ENCODE results near the gene PAM. TPM values are rescaled to one million over a fixed set of nuclear protein-coding genes. Genes with fewer than 3 reads are reported as not detected.

PAM gene
- total and polyA plus RNA-seq, 2 of the 8 experiments (the other 6 are each of a cell fraction or from before 2014, with no cell fraction given), result 30.4 to 67.8 TPM

- no peaks in the 10 kb centered on the region for H4K20me1 ChIP-seq (replicated peaks in 1 of 2; ENCODE audit: control insufficient read depth in 1 of 2, insufficient read depth in 2 of 2, low read length in 2 of 2)
- H4K91ac ChIP-seq (replicated peaks; ENCODE audit: insufficient read length, low read length), result no peak overlapping the region
- no peak for DNase-seq (ENCODE audit: low read depth in 1 of 2, low spot score in 2 of 2)
- no peak overlapping the region for H2BK15ac ChIP-seq (ENCODE audit: low read length)
- no peak overlapping the region for H3K18ac ChIP-seq (ENCODE audit: extremely low read depth, low read length)
- H4K5ac ChIP-seq (ENCODE audit: insufficient read length, low read depth, low read length), result no peak overlapping the region
- H3K23me2 ChIP-seq (ENCODE audit: low read depth, low read length), result no peaks in the 10 kb centered on the region
- no peak overlapping the region for H2AK5ac ChIP-seq (ENCODE audit: low read depth, low read length)
- no peaks in the 10 kb centered on the region for H3K27me3 ChIP-seq (replicated peaks in 1 of 4; ENCODE audit: control insufficient read depth in 3 of 4, extremely low read depth in 1 of 4, insufficient read depth in 3 of 4, low read length in 3 of 4)
- no peak overlapping the region for H3K23ac ChIP-seq (ENCODE audit: insufficient read length)
- H2BK5ac ChIP-seq (ENCODE audit: low read depth, low read length), result no peak overlapping the region
- WGBS, 2 experiments (ENCODE audit: extremely low coverage in 1 of 2, insufficient coverage in 1 of 2, insufficient read length in 1 of 2, insufficient replicate concordance in 2 of 2, low coverage in 1 of 2, low lambda C conversion rate in 2 of 2, missing lambda C conversion rate in 1 of 2), result 93% methylated on average over 6 of the region's 6 CpGs; no CpG with 5 or more reads in 1 of the 2 experiments
- H3K27ac ChIP-seq (ENCODE audit: low read depth, low read length), result no peak overlapping the region
- ChIA-PET POLR2A (ENCODE audit: partially characterized antibody) (no interaction called here), CTCF (ENCODE audit: partially characterized antibody) (interaction anchor here (1.0 to 1.5 kb wide), 3 partner anchors 9 to 252 kb away, joined by 3 to 6 read pairs (median 3); no protein-coding TSS in a partner anchor)
- H2BK120ac ChIP-seq (replicated peaks; ENCODE audit: low read depth, low read length), result no peak overlapping the region
- H2AFZ ChIP-seq (ENCODE audit: low read length), result no peak overlapping the region
- H3K36me3 ChIP-seq (ENCODE audit: control insufficient read depth in 2 of 4, insufficient read depth in 4 of 4, low read length in 3 of 4), result no peaks in the 10 kb centered on the region
- no peaks in the 10 kb centered on the region for H3K4me1 ChIP-seq (replicated peaks in 1 of 4; ENCODE audit: control insufficient read depth in 3 of 4, insufficient read depth in 4 of 4, low read length in 3 of 4)
- no peak overlapping the region for H3K4me3 ChIP-seq (ENCODE audit: extremely low read depth in 1 of 4, insufficient read depth in 2 of 4, low read depth in 3 of 4, low read length in 4 of 4)
- H3K9me3 ChIP-seq (ENCODE audit: insufficient read depth in 2 of 2, low read depth in 1 of 2, low read length in 1 of 2), result no peaks in the 10 kb centered on the region
- H4K8ac ChIP-seq (ENCODE audit: extremely low read depth, insufficient read depth, low read length), result no peak overlapping the region
- no peak overlapping the region for H3K14ac ChIP-seq (ENCODE audit: insufficient read length)
- no peak overlapping the region for H3K9ac ChIP-seq (replicated peaks in 1 of 4; ENCODE audit: extremely low read depth in 1 of 4, low read depth in 3 of 4, low read length in 3 of 4)
- no peaks in the 10 kb centered on the region for H3K79me2 ChIP-seq (ENCODE audit: control insufficient read depth in 1 of 2, insufficient read depth in 2 of 2, low read length in 2 of 2)
- H2BK12ac ChIP-seq (ENCODE audit: low read depth, low read length), result no peak overlapping the region
- H3K79me1 ChIP-seq (ENCODE audit: low read depth, low read length), result no peaks in the 10 kb centered on the region
- FAIRE-seq, result no peak
- no peak overlapping the region for H3K4me2 ChIP-seq (ENCODE audit: insufficient read depth in 1 of 2, low read depth in 2 of 2, low read length in 2 of 2)
- no peak overlapping the region for H3K4ac ChIP-seq (replicated peaks; ENCODE audit: insufficient read length, low read depth, low read length)
- no peak overlapping the region for H2BK20ac ChIP-seq (ENCODE audit: low read length)
- H3K56ac ChIP-seq (replicated peaks; ENCODE audit: insufficient read length, low read depth, low read length), result no peak overlapping the region
- TF ChIP-seq JUND (IDR thresholded peaks at IDR 0.05; ENCODE audit: low read length) (no peak), RFX5 (IDR thresholded peaks at IDR 0.05; ENCODE audit: borderline replicate concordance, low read depth, low read length) (no peak), SIRT6 (IDR thresholded peaks at IDR 0.05; ENCODE audit: low read length) (no peak), YY1 (IDR thresholded peaks at IDR 0.05; ENCODE audit: low read depth, low read length) (no peak), SP2 (IDR thresholded peaks at IDR 0.05; ENCODE audit: low read length) (no peak), FOSL1 (IDR thresholded peaks at IDR 0.05; ENCODE audit: insufficient read depth, low read depth, low read length) (no peak), EP300 (IDR thresholded peaks at IDR 0.05; ENCODE audit: borderline replicate concordance in 1 of 2, low read depth in 2 of 2, low read length in 2 of 2) (no peak), SRF (IDR thresholded peaks at IDR 0.05; ENCODE audit: low read depth, low read length) (no peak), TAF7 (optimal IDR thresholded peaks at IDR 0.05; ENCODE audit: borderline replicate concordance, low read depth, low read length) (no peak), JUN (IDR thresholded peaks at IDR 0.05; ENCODE audit: low read depth, low read length) (no peak), RNF2 (IDR thresholded peaks at IDR 0.05; ENCODE audit: borderline replicate concordance, low read depth, low read length, missing control alignments, poor library complexity, severe bottlenecking) (no peak), TBP (IDR thresholded peaks at IDR 0.05; ENCODE audit: low read depth, low read length) (no peak), POLR2AphosphoS5 (IDR thresholded peaks at IDR 0.05; ENCODE audit: low read depth, low read length) (no peak)
Observed at GRCh38 chr5:102933721-102934459, 178.8 kb downstream of the PAM start.

Data from H1 (cell line).